ENCODE results near the gene SMAD5.

SMAD5 gene

DNA sequence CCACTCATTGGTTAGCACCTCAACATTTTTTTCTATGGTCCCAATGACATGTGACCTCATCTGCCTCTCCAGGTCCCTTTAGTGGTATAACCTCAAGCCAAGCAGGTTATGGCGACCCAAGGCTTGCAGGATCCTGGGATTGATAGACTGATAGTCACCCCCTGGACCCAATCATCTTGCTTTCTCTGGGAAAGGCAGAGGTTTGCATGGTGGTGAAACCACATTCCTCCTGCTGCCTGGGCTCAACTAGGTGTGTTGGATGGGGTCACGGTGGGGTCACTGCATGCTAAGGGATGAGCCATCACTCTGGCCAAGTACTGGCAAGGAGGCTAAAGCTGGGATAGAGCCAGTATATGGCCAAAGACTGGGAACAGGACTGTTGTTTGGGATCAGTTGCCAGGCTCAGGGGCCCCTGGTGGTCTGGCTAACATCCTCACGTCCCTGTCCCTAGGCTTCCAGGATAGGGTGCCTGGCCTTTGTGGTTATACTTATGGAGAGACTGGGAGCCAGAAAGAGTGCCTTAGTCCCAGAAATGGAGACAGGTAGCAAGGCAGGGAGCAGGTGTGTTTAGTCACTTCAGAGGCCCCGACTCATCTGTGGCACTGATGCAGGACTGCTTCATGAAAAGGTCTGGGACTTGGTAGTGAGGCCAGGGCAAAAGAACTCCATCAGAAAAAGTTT lies 65.0 kb downstream of the SMAD5 start:
- DNase-seq (ENCODE audit: low read depth in 2 of 2), result no peak

DNA sequence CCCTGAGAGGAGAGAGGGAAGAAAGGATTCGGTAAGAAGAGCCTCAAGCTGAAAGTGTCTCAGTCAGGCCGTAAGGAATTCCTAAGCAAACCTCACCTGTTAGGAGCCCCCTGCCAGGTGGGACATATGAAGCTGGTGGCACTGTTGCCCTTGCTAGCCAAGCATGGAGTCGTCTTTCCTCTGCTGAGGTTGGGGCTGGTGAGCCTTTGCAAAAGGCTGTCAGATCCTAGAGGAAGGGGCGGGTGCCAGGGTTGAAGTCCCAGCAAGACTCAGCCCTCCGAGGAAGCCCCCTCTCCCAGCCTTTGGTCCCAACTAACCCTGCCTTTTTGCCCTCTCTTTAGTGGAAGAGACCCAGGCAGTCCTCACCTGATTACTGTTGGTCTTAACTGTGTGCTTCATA lies 65.8 kb downstream of the SMAD5 start:
- no peak for DNase-seq (ENCODE audit: low read depth in 2 of 2)

DNA sequence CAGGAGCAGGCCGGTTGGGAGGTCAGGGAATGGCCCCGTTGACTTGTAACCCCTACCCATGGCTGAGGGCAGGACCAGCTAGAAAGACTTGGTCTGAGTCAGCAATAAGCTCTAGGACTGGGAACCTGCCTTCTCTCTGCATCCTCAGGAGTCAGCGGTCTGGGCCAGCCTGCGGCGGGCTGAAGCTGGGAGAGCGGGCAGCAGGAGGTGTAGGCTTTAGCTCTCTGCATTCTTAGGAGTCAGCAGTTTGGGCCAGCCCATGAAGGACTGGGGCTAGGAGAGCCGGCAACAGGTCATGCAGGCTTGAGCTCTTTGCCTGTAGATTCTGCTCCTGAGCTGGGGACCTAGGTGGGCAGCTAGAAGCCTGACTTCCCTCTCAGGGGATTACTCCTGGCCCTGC lies 66.8 kb downstream of the SMAD5 start:
- DNase-seq (ENCODE audit: low read depth in 2 of 2), result no peak

DNA sequence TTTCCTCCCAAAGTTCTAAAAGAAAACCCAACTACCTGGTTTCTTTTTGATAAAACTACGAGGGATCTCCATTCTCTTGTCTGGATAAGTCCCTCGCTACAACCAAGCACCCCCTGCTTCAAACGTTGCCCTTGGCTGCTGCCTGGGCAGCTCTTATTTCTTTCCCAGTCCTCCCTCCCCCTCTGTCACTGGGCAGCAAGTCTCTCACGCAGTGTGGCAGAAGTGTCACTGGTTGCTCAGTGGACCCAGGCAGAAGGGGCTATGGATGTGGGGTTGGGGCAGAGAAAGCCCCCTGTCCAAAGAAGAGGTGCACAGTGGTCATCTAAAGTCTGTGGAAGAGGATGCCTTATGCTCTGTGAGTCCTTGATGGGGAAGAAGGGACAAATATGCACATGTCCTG lies 67.5 kb downstream of the SMAD5 start:
- DNase-seq (ENCODE audit: low read depth in 2 of 2), result no peak

DNA sequence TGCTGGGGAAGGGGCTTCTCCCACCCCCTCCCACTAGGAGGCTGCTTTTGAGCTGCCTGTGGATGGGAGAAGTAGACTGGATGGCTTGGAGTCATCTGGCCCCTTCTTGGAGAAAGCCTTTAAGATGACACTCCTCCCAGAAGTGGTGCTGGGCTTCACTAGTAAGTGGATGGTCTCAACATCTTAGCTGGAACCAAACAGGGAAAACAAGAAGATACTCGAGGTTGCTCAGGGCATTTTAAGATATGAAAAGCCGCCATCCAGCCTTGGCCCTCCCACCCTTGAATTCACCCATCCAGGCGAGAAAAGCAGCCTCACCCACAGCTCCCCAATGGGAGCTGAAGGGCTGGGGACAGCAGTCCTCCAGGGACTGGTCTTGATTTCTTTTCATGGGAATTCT lies 68.1 kb downstream of the SMAD5 start:
- no peak for DNase-seq (ENCODE audit: low read depth in 2 of 2)

DNA sequence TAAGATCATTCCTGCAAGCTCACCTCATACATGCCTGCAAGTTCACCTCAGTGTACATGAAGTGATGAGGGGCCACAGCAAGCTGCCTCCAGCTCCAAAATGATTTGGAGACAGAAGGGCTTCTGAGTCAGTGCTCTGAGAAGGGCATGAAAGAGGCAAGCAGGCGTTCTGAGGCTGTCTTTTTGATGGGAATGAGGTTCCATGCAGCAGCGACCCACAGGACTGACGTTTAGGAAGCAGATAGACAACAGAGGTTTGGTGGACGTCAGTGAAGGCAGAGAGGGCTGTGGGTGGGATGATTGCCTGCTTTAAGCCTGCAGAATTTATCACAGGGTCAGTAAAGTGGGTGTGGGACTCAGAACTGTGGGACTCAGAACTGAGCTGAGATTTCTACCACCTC lies 69.2 kb downstream of the SMAD5 start:
- no peak for DNase-seq (ENCODE audit: low read depth in 2 of 2)

DNA sequence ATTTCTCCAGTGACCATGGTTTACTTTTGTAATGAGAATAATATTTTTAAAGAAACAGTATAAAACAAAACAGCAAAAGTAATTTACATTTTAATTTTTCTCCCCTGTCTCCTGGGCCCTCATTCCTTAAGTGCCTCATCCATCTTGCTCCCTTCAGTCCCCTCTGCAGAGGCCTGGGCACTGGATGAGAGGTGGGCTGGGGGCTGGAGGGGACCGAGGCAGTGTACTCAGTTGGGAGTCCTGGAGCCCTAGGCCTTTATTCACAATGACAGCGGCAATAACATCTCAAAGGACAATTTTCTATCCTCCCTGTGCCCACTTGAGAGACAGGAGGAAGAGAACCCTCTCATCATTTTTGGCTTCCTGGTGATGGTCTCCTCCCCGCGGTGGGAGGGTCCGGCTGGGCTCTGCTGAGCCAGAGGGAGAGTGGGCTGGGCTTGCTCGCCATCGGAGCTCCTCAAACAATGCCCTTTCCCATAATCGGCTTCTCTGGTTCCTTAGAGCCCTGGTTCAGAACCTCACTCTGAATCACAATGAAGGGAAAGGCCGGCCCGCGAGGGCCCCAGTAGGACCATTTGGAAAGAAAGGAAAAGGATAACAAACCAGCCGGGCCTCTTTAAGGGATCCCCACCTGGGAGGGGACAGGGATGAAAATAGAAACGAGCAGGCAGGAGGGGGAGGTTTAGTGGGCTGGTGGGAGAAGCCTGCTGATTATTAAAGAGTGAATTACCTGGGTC lies 70.0 kb downstream of the SMAD5 start:
- no peak for DNase-seq (ENCODE audit: low read depth in 2 of 2)

DNA sequence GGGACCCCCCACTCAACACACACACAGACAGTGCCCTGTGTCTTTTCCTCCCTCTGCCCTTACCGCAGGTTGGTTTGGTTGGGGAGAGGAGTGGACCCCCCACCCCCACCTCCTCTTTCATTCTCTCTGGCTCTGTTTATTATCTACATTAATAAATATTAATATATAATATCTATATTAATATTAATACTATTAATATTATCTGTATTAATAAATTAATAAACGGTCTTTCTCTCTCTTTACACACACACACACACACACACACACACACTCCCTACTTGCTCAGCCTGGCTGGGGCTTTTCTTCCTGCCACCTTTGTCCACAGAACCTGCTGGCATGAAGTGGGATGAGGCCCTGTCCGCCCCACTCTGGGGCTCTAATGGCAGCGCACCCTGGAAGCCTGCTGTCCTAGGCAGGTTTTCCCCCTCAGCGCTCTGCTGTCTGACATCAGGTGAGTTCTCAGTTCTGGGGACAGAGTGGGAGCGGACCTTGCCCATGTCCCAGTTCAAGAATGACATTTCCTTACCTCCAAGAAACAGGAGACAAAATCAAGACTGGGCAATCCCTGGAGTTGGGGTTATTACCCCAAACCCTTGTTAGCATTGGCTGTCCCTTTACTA lies 70.8 kb downstream of the SMAD5 start:
- DNase-seq (ENCODE audit: low read depth in 2 of 2), result no peak

DNA sequence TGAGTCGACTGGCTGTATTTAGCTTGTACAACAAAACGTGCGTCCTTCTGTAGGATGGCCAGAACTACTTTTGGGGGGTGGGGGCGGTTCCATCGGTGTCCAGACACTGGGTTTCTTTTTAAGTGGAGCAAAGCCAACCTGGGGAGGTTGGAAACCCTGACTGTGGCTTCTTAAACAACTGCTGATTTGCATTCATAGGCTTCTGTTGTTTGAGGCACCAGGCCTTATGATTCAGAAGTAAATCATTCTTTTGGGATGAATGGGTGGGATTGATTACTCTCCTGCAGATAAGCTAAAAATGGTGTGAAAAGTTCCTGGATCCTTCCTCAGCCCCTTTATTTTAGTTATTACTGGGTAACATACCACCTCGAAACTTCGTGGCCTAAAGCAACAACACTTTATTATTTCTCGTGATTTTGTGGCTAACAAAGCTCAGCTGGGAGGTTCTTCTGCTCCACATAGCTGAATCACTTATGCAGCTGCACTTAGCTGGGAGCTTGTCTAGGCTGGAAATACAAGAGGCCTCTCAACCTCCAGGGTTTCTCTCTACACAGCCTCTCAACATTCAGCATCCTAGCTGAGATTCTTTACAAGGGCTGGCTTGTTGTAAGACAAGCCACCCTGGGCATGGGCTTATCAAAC lies 72.5 kb downstream of the SMAD5 start:
- no peak for DNase-seq (ENCODE audit: low read depth in 2 of 2)

DNA sequence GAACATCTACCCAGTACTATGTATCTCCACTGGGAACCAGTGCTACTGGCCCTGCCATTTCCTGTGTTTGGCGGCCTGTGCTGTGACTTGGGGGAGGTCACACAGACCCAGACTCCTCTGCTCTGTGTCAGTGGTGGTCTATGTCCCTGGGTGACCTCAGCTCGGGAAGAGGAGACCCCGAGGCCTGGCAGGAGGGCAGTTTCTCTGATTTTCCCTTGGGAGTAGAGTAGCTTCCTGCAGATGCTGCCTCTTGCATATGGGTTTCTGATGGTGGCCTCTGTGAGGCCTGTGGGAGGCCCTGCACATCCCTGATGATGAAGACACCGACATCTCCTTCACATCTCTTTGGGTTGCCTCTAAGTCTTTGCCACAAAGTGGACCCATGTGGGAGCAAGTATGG lies 73.3 kb downstream of the SMAD5 start:
- DNase-seq (ENCODE audit: low read depth in 2 of 2), result no peak

DNA sequence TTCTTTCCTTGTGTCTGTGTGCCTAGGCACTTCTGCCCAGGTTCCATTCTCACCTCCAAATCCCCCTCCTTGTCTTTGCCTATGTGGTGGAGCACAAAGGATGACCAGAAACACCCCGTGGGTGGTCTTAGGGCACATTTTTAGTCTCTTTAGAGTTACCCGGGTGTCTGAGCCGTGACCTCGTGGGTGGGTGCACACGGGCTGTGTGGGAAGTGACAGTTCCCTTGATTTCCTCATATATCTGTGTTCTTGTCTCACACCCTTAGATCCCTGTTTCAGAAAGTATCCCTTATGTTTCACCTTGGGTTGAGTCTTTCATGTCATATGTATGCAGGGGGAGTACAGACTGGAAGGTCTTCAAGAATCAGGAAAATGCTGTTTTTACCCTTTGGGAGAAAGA lies 73.7 kb downstream of the SMAD5 start:
- DNase-seq (ENCODE audit: low read depth in 2 of 2), result no peak

DNA sequence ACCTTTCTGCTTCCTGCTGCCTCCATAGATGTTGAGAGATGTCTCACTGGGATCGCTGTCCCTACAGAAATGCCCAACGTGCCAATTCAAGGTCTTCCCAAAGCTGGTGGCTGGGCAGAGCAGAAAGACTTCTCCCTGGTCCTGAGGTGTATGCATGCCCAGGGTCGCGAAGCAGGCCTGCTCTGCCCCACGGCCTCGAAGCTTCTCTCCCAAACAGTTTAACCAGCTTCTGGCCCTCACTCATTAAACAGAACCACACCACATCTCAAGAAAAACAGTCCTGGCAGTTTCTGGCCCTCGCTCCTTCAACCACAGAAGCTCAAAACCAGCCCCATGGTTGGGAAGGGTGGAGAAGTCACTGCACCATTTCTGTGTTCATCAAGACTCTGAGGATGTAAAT lies 75.0 kb downstream of the SMAD5 start:
- DNase-seq (ENCODE audit: low read depth in 2 of 2), result no peak

DNA sequence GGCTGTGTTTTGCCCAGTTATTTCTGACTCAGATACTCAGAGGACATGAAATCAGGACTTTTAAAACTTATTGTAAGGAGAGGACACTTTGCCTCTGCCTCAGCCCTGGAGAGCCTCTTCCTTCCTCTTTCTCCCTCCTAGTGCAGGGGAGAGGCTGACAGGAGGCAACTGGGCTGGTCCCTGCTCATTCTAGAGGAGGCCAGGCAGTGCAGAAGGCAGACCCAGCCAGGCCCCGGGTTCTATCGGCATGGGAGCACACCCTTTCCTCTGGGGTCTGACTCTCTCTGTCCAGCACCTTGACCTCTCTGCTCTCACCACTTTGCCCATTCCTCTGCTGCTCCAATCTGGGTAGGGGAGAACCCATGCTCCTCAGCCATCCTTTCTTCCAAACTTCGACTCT lies 76.3 kb downstream of the SMAD5 start:
- no peak for DNase-seq (ENCODE audit: low read depth in 2 of 2)

DNA sequence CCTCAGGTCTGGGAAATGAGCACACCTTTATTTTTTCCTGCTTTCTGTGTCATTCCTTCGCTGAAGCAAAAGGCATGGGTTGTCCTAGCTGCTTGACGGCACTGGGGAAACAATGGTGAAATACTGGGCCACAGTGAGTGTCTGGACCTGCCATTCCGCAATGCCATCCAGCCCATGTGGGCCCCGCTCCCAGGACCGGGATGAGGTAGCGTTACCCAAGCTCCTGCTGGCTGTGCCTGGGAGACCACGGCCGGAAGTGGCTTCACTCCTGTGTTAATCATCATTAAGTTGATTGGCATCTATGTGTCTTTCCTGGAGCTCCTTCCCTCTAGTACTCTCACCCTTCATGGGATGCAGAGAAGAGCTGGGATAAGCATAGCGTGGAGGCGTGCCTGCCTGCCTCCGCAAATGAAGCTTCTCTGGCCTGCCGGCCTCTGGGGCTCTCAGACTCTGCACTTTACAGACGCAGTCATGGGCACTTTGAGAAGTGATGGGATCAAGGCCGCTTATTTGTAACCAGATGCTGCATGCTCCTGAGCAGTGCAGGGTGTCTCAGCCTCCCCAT lies 76.8 kb downstream of the SMAD5 start:
- no peak for DNase-seq (ENCODE audit: low read depth in 2 of 2)

DNA sequence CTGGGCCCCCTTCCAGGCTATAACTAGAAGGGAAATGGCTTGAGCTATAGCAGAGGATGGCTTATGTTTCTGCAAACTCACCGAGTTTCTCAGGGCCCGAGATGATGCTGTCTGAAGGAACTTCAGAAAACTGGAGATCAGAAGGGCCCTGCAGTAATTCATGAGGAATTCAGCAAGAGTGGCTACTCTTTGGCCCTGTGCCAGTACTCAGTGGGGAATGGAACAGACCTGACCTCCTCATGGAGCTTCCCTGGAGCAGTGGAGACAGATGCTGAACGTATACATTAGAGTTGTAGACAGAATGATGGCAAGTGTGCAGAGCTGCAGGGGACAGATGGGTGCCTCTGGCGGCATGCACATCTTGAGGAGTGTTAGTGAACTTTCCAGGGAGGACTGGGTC lies 77.6 kb downstream of the SMAD5 start:
- DNase-seq (ENCODE audit: low read depth in 2 of 2), result no peak

DNA sequence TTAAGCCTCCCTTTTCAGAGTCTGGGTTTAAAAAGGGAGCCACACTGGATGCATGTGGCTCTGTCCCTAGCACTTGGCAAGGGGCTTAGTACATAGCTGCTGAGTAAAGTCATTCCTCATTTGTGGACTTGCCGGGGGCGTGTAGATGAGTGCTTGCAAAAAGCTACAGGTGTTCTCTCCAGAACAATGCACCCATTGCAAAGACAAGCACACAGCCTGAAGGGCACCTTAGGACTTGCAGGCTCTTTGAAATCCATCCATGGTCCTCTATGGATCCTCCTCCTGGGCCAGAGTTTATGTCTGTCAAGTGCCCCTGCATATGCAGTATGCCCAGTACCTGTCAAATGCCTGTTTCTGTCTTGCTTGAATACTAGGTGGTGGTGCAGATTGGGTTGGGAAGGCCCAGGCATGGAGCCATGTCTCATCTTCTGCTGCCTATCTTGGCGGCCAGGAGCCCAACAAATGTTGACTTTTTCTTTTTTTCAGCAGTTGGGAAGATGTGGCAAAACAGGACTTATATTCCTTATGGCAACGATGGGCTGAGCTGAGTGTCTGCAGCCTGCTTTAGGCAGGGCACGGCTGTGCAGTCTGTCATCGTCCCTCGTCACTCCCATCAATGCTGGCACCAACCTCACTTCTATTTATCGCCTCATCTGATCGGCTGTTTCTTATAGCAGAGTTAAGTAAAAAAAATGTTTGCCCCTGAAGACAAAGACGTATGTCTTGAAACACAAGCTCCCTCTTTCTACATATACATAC lies 78.8 kb downstream of the SMAD5 start:
- no peak for DNase-seq (ENCODE audit: low read depth in 2 of 2)

DNA sequence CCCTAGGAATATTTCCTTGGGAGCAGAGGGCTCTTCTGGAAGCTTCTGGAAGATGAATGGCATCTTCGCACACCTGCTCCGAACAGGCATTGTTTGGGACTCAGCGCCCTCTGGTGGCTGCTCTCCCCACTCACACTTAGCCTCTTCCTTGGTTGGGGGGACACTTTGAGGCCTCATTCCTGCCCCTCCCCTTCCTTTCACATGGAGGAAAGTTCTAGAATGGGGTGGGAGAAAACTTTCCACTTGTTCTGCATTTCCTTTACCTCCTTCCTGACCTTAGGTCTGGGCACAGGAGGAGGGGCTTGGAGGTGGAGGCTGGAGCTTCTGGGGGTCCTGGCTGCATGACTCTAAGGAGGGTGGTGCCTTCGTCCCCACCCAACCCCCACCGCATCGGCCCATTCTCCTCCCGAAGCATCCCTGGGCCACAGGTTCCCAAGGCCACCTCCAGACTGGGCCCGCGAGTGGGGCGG lies 79.6 kb downstream of the SMAD5 start:
- peak; percentile 19 to 44 for DNase-seq (ENCODE audit: low read depth in 2 of 2)

DNA sequence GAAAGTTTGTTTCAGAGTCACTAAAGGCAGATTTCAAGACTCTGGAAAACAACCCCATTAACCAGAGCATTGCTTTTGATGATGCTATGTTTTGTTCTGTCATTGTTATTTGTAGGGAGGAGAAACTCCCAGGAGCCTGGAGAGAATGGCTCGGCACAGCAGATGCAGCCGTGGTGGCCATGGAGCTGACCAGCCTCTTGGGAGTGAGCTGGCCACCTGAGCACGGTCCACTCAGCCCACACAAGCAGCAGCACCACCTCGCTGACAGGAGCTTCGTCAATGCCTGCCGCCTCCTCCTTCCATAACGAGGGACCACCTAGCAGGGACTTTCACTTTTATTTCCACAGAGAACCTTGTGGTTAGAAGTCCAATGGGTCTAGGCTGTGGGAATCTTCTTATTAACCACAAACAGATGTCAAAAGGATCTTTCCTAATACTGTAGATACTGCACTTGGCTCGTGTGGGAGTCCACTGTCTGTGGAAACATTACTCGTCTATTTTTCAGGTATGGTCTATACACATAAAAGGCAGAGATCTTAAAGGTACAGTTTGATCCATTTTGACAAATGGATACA lies 81.4 kb downstream of the SMAD5 start:
- DNase-seq (ENCODE audit: low read depth in 2 of 2), result no peak

DNA sequence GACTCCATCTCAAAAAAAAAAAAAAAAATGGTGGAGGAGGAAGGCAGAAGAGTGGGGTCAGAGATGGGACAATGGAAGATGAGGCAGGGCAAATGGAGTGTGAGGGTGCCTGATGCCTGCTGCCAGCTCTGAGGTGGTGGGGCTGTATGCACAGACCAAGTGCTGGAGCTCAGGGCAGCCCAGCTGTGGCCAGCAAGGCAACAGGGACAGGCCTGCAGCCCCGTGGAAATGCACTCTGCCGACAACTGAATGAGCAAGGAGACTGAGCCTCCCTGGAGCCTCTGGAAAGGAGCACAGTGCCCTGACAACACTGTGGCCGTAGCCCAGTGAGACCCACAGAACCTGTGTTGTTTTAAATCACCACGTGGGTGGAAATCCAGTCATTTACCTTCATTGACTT lies 83.2 kb downstream of the SMAD5 start:
- DNase-seq (ENCODE audit: low read depth in 2 of 2), result no peak

DNA sequence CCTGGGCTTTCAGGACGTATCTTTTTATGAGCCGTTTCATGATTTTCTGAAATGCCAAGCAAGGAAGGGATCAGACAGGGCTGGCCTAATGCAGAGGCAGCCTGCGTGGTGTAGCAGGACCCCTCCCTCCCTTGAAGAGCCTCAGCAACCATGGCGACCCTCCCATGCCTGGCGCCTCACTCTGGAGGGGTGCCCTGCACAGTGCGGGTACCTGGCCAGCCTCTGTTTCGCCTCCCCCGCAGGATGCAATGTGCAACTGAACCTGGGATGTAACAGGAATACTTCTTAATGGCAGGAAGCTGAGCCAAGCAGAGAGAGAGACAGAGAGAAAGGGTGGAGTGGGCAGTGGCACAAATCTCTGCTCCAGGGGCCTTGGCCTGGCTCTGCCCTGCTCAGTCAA lies 83.6 kb downstream of the SMAD5 start:
- no peak for DNase-seq (ENCODE audit: low read depth in 2 of 2)

DNA sequence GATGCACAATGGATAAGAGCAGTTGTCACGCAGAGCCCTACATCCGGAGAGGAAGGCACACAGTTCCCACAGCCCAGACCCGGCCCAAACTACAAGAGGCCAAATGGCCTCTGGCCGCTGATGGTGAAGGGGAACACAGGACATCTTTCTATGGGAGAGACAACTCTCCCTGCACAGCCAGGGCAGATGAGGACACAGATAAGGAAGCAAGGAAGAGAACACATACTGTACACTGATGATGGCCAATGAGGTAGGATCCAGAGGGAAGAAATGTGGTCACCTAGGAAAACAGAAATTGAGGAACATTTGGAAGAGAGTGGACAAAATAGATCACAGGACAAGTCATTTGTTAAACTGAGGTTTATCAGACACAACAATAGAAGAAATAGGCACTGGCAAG lies 88.7 kb downstream of the SMAD5 start:
- DNase-seq (ENCODE audit: low read depth in 2 of 2), result no peak

All from stimulated activated CD4-positive, alpha-beta T cell treated with anti-CD3 and anti-CD28 coated beads, Interleukin-4, amount 100 ng/mL, for 48 hours (primary cell).